GM21529 (cell line): Measurements from ENCODE around the gene DNER.

Source experiments
- ATAC-seq: cut with Tn5 transposase; IDR thresholded peaks from one replicate; pipeline ENCODE4 v1.9.1; 2021; ENCODE audit not compliant: unreplicated experiment

The DNER gene

GRCh38 chr2:229673676-229674075, 40.7 kb downstream of the DNER start:
- no peak for ATAC-seq

GRCh38 chr2:229672021-229672420, 42.3 kb downstream of the DNER start:
- ATAC-seq, result no peak

DNA sequence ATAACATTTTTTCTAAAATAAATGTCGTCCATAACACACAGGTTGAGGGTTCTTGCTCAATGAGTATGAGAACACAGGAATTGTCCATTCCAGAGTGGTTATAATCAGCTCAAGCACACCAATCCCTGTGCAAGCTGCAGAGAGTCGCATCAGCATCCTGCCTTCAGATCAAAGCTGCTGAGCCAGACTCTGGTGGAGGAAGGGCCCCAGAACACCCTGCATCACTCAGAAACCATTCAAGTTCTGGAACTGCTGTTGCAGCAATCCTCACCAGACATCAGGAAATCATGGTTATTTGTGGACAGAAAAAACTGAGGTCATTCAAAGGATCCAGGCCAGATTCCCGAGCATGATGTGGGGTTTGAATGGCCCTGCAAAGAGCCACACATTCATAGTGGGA, 44.5 kb downstream of the DNER start:
- ATAC-seq, result no peak

DNA sequence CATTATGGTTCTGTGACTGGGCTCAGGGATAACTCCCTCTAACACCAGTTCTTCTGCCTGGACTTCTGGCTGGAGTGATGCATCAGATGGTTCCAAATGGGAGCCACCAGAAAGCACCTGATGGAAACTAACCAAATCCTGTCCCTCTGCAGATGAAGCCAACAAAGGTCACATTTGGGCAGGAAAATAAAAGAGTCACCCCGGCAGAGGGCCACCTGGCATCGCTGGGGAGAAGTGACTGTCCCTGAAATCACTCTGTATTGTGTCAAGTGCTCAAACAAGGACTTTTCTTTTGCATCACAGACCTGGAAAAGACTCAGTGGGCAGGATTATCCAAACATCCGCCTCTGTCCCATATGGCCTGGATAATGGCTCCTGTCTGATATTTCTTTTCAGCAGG, 47.5 kb downstream of the DNER start:
- ATAC-seq, result no peak

- ATAC-seq, result no peak
These were observed 49.2 kb downstream of the DNER start for GRCh38 chr2:229665158-229665557.

DNA sequence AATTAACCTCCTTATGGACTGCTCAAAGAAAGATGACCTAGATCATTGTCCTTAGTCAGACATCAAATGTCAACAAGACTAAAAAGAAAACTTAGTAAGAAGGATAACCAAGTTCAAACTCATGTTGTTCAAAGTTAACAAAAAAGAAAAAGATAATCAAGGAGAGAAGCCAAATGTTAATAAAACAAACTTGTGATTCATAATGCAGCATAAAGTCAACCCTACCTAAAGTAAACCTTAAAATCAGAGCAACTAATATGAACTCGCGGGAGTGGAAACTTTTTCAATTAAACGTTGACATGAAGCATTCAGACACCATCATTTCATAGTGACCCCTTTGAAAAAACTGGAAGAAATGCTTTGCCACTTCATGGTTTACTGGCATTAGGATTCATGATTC, 52.9 kb downstream of the DNER start:
- ATAC-seq, result no peak

- ATAC-seq, result no peak
These were observed 53.4 kb downstream of the DNER start for GRCh38 chr2:229660951-229661350.

DNA sequence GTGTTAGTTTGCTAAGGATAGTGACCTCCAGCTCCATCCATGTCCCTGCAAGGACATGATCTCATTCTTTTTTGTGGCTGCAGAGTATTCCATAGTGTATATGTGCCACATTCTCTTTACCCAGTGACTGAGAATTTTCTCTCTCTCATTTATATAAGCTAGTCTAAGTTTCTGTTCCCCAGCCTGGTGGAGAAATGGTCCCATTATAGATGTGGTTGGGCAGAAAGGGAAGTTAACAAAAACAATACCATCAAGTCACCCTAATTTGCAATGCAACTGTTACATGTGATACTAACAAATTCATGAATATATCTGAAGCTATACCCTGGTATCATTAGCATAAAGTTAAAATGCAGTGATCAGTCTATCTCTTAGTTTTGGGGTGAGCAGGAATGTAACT, 54.0 kb downstream of the DNER start:
- no peak for ATAC-seq

DNA sequence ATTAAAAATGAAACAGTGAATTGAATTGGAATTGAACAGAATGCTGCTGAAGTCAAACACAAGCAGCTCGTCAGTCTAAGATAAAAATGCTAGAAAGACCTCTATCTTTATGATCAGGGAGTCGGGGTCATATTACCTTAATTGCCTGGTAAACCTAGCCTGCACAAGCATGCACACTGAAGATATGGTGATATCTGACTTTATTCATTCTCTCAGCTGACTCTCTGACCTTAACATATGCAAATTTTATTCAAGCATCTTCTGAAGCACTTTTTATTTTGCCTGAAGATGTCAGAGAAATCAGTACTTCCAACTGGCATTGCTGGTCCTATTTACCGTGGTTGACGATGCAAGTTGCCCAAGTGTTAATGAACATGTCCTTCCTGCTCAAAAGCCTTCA, 56.4 kb downstream of the DNER start:
- no peak for ATAC-seq

- no peak for ATAC-seq
These were observed 59.9 kb downstream of the DNER start for GRCh38 chr2:229654437-229654836.

DNA sequence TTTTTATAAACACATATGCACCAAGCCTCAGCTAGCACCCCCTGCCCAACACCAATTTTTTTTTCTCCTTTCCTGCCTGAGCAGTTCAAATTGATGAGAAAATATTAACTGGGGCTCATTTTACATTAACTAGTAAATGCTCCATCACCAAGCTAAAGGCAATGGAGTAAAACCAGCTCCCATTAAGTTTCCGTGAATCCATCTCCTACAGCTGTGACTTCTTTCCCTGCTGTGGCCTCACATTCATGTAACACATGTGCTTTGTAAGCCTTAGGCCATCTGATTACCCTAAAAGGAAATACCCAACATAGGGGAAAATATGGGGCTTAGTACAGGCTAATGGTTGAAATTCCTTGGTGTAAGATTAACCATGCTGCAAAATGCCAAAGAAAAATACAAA, 60.8 kb downstream of the DNER start:
- ATAC-seq, result no peak

GRCh38 chr2:229652796-229653195, 61.6 kb downstream of the DNER start:
- ATAC-seq, result no peak

DNA sequence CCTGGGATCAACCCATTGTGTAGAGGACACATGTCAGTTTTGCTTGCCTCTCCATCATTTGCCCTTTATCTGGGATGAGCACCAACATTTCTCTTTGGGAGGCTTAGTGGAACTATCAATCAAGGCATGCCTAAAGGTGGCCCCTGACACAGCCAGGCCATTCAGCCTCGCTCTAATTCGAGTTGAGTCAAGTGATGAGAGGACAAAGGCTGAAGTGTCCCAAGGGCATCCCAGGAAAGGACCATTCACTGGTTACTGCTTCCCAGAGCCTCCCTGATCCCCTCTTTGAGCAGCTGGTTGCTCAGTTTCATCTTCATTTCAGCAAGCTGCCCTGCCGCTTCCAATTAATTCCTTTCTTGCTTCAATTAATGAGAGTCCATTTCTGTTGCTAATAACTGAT, 63.5 kb downstream of the DNER start:
- ATAC-seq, result no peak

GRCh38 chr2:229650059-229650458, 64.3 kb downstream of the DNER start:
- no peak for ATAC-seq

DNA sequence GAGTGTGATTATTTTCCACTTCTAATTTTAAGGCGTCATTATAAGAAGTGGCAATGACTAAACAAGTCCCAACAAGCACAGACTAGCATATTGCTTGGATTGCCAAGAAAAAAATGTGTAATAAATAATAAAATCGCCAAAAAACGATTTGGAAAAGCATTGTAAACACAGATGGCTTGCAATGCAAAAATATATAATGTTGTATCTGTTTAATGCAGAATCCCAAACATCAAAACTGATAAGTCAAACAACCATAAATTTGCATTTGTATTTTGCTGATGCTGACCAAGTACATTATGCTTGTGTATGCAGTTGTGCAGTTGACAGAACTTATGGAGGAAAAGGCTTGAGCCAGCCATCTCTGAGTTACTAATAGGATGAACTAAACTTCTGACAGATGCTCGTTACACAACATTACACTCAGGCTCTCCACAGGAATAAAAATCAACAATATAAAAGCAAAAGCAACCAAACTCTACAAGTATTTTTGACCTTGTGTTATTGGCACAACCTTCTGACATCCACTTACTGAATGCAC, 68.1 kb downstream of the DNER start:
- no peak for ATAC-seq

- no peak for ATAC-seq
These were observed 72.0 kb downstream of the DNER start for GRCh38 chr2:229642371-229642770.

DNA sequence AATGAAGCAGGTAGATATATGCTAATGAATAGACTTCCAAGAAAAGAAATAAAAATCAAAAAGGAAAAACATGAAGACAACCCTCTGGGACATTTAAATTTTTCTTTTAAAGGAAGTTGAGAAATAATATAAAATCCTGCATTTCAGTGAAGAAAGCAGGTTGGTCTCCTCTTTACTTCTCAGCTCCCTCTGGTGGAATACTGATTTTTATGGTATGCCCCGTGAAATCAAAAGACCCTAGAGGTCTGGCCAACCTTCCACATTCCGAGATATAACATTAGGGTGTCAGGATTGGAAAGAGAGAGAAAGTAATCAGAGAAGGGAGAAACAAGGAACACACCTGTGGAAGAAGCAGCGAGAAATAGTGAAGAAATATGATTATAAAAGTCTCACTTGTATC, 72.7 kb downstream of the DNER start:
- ATAC-seq, result no peak

GRCh38 chr2:229640636-229641035, 73.7 kb downstream of the DNER start:
- no peak for ATAC-seq

DNA sequence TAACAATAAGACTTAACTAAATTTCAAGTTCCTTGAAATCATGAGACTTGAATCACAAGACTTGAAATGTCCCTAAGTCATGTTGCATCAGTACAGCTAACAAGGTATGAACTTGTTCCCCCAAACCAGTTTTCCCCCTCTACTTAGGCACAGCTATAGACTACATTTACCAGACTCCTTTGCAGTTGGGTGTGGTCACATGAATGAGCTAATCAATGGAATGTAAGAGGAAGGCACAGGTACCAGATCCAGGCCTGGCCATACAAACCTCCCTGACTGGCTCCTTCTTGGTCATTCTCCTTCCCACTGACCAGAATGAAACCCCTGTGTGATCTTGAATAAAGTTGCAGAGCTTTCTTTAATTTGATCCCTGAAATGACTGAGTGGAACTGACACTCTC, 77.8 kb downstream of the DNER start:
- ATAC-seq, result no peak

- no peak for ATAC-seq
These were observed 79.0 kb downstream of the DNER start for GRCh38 chr2:229635371-229635680.

- no peak for ATAC-seq
These were observed 79.6 kb downstream of the DNER start for GRCh38 chr2:229634601-229635370.

GRCh38 chr2:229633556-229633955, 80.8 kb downstream of the DNER start:
- no peak for ATAC-seq

GRCh38 chr2:229629039-229629438, 85.3 kb downstream of the DNER start:
- no peak for ATAC-seq
